Psoas muscle (tissue), 8 donors: Measurements from ENCODE around the gene RFXAP. TPM values are rescaled to one million over a fixed set of nuclear protein-coding genes. Genes with fewer than 3 reads are reported as not detected.
A peak's percentile ranks its signal among the peaks of the same experiment; 100 is the strongest.

Experiments
- ATAC-seq, 4 donors: fragments of 200-7000 bp; cut with Tn5 transposase; one replicate each; pipeline ENCODE4 v1.9.1; 2020; ENCODE audit warnings: moderate library complexity in 3 of 4, mild to moderate bottlenecking in 2 of 4
- DNase-seq, 2 donors: peaks; one replicate each; pipeline ENCODE4 v3.0.0-alpha.2; 2020
- H3K27ac ChIP-seq: fragments of 200-600 bp; one replicate; pipeline ENCODE4 v1.8.0; 2022
- H3K27me3 ChIP-seq, 3 donors: fragments of 200-600 bp in 1 of 3; one replicate each; pipeline versions ENCODE4 v1.6.1 to v1.8.0; 2013 to 2022; ENCODE audit warnings: low read length in 2 of 3, mild to moderate bottlenecking in 2 of 3, moderate library complexity in 1 of 3; ENCODE audit not compliant: insufficient read depth in 3 of 3
- H3K36me3 ChIP-seq, 2 donors: fragments of 200-600 bp in 1 of 2; one replicate each; pipeline versions ENCODE4 v1.6.1 to v1.8.0; 2013 to 2022; ENCODE audit warnings: low read depth in 1 of 2, mild to moderate bottlenecking in 1 of 2, moderate library complexity in 1 of 2; ENCODE audit not compliant: insufficient read depth in 1 of 2
- H3K4me1 ChIP-seq: fragments of 200-600 bp; one replicate; pipeline ENCODE4 v1.8.0; 2022
- H3K4me3 ChIP-seq: fragments of 200-600 bp; one replicate; pipeline ENCODE4 v1.8.0; 2022; ENCODE audit warnings: mild to moderate bottlenecking
- H3K9me3 ChIP-seq: fragments of 200-600 bp; one replicate; pipeline ENCODE4 v1.8.0; 2022
- CTCF ChIP-seq: fragments of 200-600 bp; IDR thresholded peaks from one replicate; pipeline ENCODE4 v1.8.0; 2022; ENCODE audit warnings: antibody characterized with exemption
- WGBS, 3 donors: extraction: QIAGEN DNeasy Blood & Tissue Kit; methylation state at CpG; one replicate each; pipeline versions ENCODE4 v1.1.6 to v1.1.7; 2013; 5-methylcytosine and 5-hydroxymethylcytosine counted together
- intact Hi-C, 2 donors: fragments of 100-400 bp; cut with DNase I; formaldehyde crosslinking; loops; one replicate each; pipeline versions ENCODE4 v1.11.0 to v1.14.2; 2022
- polyA plus RNA-seq, 3 donors: library from polyadenylated mRNA; stranded (reverse); fragments of 200-250 nt; gene quantifications; one replicate each; pipeline ENCODE4 v1.2.3, GENCODE V29; 2013
- total RNA-seq, 4 donors: library from RNA; stranded (reverse); fragmentation: NEBNext Ultra II Directional in 2 of 4; extraction: Animal tissue kit (Norgen Biotek cat#: 25700) in 2 of 4; gene quantifications; one replicate each; pipeline versions ENCODE4 v1.2.1 to v1.2.4, GENCODE V29; 2021 to 2023
- donor health status: healthy with polysubstance abuse.
- donor health status: DM: no; HTN: no; CAD: no; lungs with moderate emphysema.
- donor health status: Bipolar disorder and iron deficiency.
- donor health status: healthy.
- donor health status: DM: yes; HTN: yes; CAD: no.
- donor health status: DM: no; HTN: no; CAD: no.
- donor health status: DM: no; HTN: no; CAD: no.
- donor health status: DM: yes; HTN: yes; CAD: no.

The RFXAP gene
- total and polyA plus RNA-seq, 7 donors: 1.2 to 4.1 (median 1.7) TPM

- Histone ChIP-seq H3K27me3 (no peaks in the 10 kb centered on the region), H3K27ac (no peak overlapping the region), H3K36me3 (peaks cover 0 to 67% of the 10 kb centered on the region in 2 donors), H3K4me1 (no peaks in the 10 kb centered on the region), H3K4me3 (no peak overlapping the region), H3K9me3 (no peaks in the 10 kb centered on the region)
- DNase-seq (no peak), ATAC-seq (no peak)
- TF ChIP-seq CTCF: no peak
- intact Hi-C loops: no loop called here
- WGBS, 3 donors: 92 to 100% (median 95%) methylated on average over 1 of the region's 1 CpG
These were observed 51.1 kb downstream of the RFXAP start for GRCh38 chr13:36870050-36870692.

DNA sequence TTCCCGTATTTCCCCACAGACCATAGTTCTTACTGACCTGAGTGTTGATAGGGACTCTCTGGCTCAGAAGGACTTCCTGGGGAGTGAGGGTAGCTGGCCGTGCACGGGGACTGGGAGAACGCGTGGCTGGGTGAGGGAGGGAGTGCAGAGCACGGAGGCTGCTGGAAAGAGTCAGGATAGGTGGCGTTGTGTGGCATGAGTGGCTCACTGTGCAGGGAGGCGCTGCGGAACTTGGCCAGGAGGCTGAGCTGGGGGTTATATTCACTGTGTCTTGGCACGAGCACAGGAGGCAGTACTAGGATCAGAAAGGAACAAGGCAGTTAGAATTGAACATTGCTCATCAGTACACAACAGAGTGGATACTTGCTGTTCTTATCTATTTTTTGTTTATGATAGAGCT, 53.6 kb downstream of the RFXAP start:
- no peak for TF ChIP-seq CTCF
- Histone ChIP-seq H3K27me3 (no peaks in the 10 kb centered on the region), H3K4me3 (no peak overlapping the region), H3K4me1 (no peaks in the 10 kb centered on the region), H3K36me3 (peaks cover 0 to 44% of the 10 kb centered on the region in 2 donors), H3K9me3 (no peaks in the 10 kb centered on the region), H3K27ac (no peak overlapping the region)
- intact Hi-C loops: no loop called here
- WGBS, 3 donors: 75 to 83% (median 76%) methylated on average over 10 of the region's 10 CpGs
- DNase-seq (peak in 1 of 2 donors; percentile 26), ATAC-seq (peak in 2 of 4 donors; percentile 50 to 86)

GRCh38 chr13:36875431-36875830, 56.4 kb downstream of the RFXAP start:
- no peaks in the 10 kb centered on the region for H3K9me3 ChIP-seq
- no peaks in the 10 kb centered on the region for H3K27me3 ChIP-seq
- DNase-seq: no peak
- H3K4me1 ChIP-seq: no peaks in the 10 kb centered on the region
- peaks cover 0 to 46% of the 10 kb centered on the region in 2 donors for H3K36me3 ChIP-seq
- no peak overlapping the region for H3K27ac ChIP-seq
- TF ChIP-seq CTCF: no peak
- intact Hi-C loops: no loop called here
- 94 to 98% (median 97%) methylated on average over 4 of the region's 4 CpGs for WGBS, 3 donors
- no peak overlapping the region for H3K4me3 ChIP-seq
- no peak for ATAC-seq

GRCh38 chr13:36875961-36876360, 56.9 kb downstream of the RFXAP start:
- peaks cover 0 to 41% of the 10 kb centered on the region in 2 donors for H3K36me3 ChIP-seq

More at GRCh38 chr13:36875961-36876360, 56.9 kb downstream of the RFXAP start:
- H3K27ac ChIP-seq: no peak overlapping the region
- no peaks in the 10 kb centered on the region for H3K27me3 ChIP-seq
- no peaks in the 10 kb centered on the region for H3K9me3 ChIP-seq
- ATAC-seq: no peak
- no peak overlapping the region for H3K4me3 ChIP-seq
- WGBS, 3 donors: 72 to 87% (median 72%) methylated on average over 4 of the region's 4 CpGs
- DNase-seq: no peak
- H3K4me1 ChIP-seq: peaks cover 2% of the 10 kb centered on the region
- intact Hi-C loops: no loop called here
- no peak for TF ChIP-seq CTCF

Other genes starting within 250 kb of the RFXAP start
- gene SERTM1, start 145.2 kb upstream of the RFXAP start, total RNA-seq: under 1 TPM in 1 of 4 donors, not detected in 3; 0.06 TPM
- under 1 TPM in 1 of 3 donors, not detected in 2; 0.01 TPM for gene SERTM1, start 145.2 kb upstream of the RFXAP start, polyA plus RNA-seq
- 10 to 100 TPM in 2 of 4 donors, 1 to 10 TPM in 2; 1.3 to 33.5 (median 14.8) TPM for gene SMAD9, start 101.0 kb downstream of the RFXAP start, total RNA-seq
- gene SMAD9, start 101.0 kb downstream of the RFXAP start, polyA plus RNA-seq: 1 to 10 TPM in 2 of 3 donors, under 1 TPM in 1; 0.51 to 1.2 (median 1.0) TPM
- gene ALG5, start 180.1 kb downstream of the RFXAP start, total RNA-seq: 10 to 100 TPM in 2 of 4 donors, 1 to 10 TPM in 2; 9.1 to 14.6 (median 11.0) TPM
- gene ALG5, start 180.1 kb downstream of the RFXAP start, polyA plus RNA-seq: 10 to 100 TPM; 19.1 to 29.9 (median 20.5) TPM
- gene EXOSC8, start 181.6 kb downstream of the RFXAP start, total RNA-seq: 10 to 100 TPM; 18.8 to 34.8 (median 25.2) TPM
- 10 to 100 TPM; 31.6 to 41.9 (median 39.3) TPM for gene EXOSC8, start 181.6 kb downstream of the RFXAP start, polyA plus RNA-seq
- 10 to 100 TPM; 19.4 to 23.7 (median 21.6) TPM for gene SUPT20H, start 240.5 kb downstream of the RFXAP start, total RNA-seq
- gene SUPT20H, start 240.5 kb downstream of the RFXAP start, polyA plus RNA-seq: 10 to 100 TPM; 14.3 to 30.1 (median 25.7) TPM